Activated naive CD8-positive, alpha-beta T cell (primary cell): ENCODE results near the gene COL17A1.

Experiments
- H3K27ac Mint-ChIP-seq: one replicate; pipeline ENCODE4 v1.8.0; 2021; ENCODE audit warnings: mixed read lengths
- H3K27me3 Mint-ChIP-seq: one replicate; pipeline ENCODE4 v1.8.0; 2021; ENCODE audit warnings: mixed read lengths
- H3K36me3 Mint-ChIP-seq: one replicate; pipeline ENCODE4 v1.8.0; 2021; ENCODE audit warnings: mixed read lengths
- H3K4me1 Mint-ChIP-seq: one replicate; pipeline ENCODE4 v1.8.0; 2021; ENCODE audit warnings: low read depth, mixed read lengths
- H3K4me3 Mint-ChIP-seq: one replicate; pipeline ENCODE4 v1.8.0; 2021; ENCODE audit warnings: mild to moderate bottlenecking, mixed read lengths
- H3K9me3 Mint-ChIP-seq: one replicate; pipeline ENCODE4 v1.8.0; 2021; ENCODE audit warnings: low read depth, mixed read lengths

The COL17A1 gene

DNA sequence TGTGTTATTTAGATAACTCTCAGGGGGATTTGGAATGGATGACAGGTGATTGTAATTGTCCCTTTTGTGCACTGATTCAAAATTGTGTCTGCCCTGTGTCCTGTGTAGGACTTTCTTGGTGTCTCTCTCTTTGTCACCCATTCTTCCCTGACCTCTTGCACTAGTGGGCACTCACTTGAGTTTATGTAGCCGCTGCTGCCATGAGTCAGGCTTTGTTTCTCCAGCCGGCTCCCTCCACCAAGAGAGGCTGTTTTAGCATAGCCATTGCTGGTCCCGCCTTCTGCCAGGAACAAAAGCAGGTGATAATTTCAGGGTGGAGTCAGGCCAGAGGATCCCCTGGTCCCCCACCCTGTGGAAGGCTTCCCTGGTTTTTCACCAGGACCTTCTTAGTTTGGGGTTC lies 8.4 kb downstream of the COL17A1 start:
- H3K27ac Mint-ChIP-seq, result no peak overlapping the region
- H3K27me3 Mint-ChIP-seq, result no peaks in the 10 kb centered on the region
- no peak overlapping the region for H3K4me3 Mint-ChIP-seq
- no peaks in the 10 kb centered on the region for H3K4me1 Mint-ChIP-seq
- no peaks in the 10 kb centered on the region for H3K36me3 Mint-ChIP-seq
- H3K9me3 Mint-ChIP-seq, result no peaks in the 10 kb centered on the region

DNA sequence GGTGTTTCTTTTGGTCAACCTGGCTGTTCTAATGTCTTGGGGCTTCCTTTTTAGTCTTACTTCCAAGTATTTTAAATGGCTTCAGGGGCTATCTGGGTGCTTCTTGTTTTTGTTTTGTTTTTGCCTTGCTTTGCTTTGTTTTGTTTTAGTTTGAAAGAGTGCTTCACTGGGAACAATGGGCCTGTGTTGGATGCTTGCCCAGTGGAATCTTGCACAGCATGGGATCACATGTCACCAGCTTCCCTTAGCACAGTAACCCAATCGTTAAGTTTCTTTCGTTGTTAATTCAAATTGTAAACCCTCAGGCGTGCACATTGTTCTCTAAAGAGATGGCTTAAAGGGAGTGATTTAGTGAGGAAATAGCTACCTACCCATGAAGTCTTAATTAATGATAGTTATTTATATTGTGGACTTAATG lies 8.9 kb downstream of the COL17A1 start:
- Mint-ChIP-seq H3K9me3 (no peaks in the 10 kb centered on the region), H3K4me1 (no peaks in the 10 kb centered on the region), H3K36me3 (no peaks in the 10 kb centered on the region), H3K27ac (no peak overlapping the region), H3K27me3 (no peaks in the 10 kb centered on the region), H3K4me3 (no peak overlapping the region)

DNA sequence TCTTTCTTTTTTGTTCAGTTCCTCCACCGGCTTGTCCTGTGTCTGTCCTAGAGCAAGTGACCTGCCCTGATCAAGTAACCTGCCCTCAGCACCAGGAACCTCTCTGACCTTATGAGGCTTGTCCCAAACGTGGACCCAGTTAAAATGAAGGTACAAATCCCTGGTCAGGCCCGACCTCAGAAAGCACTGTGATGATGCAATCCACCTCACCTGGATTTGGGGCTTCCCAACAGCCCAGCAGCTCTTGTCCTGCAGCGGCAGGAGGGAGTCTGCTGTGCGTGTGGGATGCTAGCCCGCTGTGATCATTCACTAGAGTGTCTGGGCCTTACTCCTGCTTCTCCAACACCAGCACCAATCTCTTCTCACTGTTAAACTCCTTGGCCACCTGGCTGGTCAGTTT lies 11.2 kb downstream of the COL17A1 start:
- Mint-ChIP-seq H3K4me1 (no peaks in the 10 kb centered on the region), H3K4me3 (no peak overlapping the region), H3K9me3 (no peaks in the 10 kb centered on the region), H3K27ac (no peak overlapping the region), H3K36me3 (no peaks in the 10 kb centered on the region), H3K27me3 (no peaks in the 10 kb centered on the region)

DNA sequence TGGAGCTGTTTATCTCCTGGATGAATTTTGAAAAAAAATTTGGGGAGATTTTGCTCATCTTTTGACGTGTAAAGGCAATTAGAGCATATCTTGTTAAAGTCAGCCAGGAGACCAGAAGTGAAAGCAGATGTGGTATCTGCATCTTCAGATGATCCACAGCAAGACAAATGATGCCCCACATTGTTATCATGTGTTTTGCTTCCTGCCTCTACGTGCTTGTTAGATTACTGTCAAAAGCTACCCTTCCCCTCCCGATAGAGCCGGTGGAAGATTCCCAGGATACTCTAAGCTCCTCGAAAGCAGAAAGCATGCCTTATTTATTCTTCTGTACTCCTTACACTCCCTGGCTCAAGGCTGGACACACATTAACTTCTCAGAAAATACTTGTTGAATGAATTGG lies 12.9 kb downstream of the COL17A1 start:
- Mint-ChIP-seq H3K27ac (no peak overlapping the region), H3K36me3 (no peaks in the 10 kb centered on the region), H3K4me3 (no peak overlapping the region), H3K27me3 (no peaks in the 10 kb centered on the region), H3K4me1 (no peaks in the 10 kb centered on the region), H3K9me3 (no peaks in the 10 kb centered on the region)

DNA sequence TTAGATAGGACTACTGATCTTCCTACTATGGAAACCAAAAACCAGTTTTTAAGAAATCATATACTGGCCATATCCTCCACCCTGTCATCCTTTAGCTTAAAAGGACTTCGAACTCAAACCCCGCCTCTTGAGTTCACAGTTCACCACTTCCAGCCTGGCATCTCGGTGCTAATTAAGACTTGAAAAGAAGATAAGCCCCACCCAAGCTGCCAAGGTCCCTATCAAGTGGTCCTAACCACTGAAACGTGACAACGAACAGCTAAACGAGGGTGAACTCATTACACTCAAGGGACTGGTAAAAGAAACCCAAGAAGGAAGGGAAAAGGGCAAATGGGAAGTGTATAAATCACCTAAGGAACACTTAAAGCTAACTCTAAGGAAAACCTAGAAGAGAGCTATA lies 16.1 kb downstream of the COL17A1 start:
- no peaks in the 10 kb centered on the region for H3K27me3 Mint-ChIP-seq
- H3K36me3 Mint-ChIP-seq, result no peaks in the 10 kb centered on the region
- no peak overlapping the region for H3K27ac Mint-ChIP-seq
- H3K9me3 Mint-ChIP-seq, result no peaks in the 10 kb centered on the region
- H3K4me3 Mint-ChIP-seq, result no peak overlapping the region
- H3K4me1 Mint-ChIP-seq, result no peaks in the 10 kb centered on the region

DNA sequence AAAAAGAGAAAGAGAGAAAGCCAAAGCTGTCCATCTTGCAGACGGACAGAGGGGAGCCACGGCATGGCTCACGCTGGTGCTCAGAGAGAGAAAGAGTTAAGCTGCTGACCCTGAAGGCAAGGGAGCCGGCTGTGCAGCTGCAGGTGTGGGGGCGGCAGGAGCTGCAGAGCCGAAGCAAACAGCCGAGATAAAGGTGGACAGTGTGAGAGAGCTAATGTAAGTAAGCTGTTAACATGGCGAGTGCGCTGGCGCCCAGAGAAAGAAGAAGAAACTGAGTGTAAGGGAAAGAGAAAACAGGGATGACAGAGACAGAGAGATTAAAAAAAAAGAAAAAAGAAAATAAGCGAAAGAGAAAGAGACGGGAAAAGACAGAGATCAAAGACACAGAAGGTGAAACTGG lies 18.2 kb downstream of the COL17A1 start:
- H3K4me3 Mint-ChIP-seq, result no peak overlapping the region
- no peaks in the 10 kb centered on the region for H3K27me3 Mint-ChIP-seq
- no peaks in the 10 kb centered on the region for H3K9me3 Mint-ChIP-seq
- H3K27ac Mint-ChIP-seq, result no peak overlapping the region
- no peaks in the 10 kb centered on the region for H3K4me1 Mint-ChIP-seq
- no peaks in the 10 kb centered on the region for H3K36me3 Mint-ChIP-seq

DNA sequence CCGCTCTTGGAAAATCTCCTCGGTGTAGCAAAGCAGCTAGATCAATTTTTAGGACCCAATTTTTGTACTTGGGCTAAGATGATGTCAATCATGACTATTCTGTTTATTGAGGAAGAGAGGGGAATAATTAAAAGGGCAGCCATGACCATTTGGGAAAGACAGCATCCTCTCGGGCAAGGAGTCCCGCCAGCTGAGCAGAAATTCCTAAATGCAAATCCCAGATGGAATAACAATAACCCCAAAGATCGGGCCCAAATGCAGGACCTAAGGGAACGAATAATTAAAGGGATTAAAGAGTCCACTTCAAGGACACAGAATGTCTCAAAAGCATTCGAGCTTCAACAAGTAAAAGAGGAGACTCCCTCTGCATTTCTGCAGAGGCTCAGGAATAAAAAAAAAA lies 18.7 kb downstream of the COL17A1 start:
- Mint-ChIP-seq H3K36me3 (no peaks in the 10 kb centered on the region), H3K27me3 (no peaks in the 10 kb centered on the region), H3K27ac (no peak overlapping the region), H3K9me3 (no peaks in the 10 kb centered on the region), H3K4me1 (no peaks in the 10 kb centered on the region), H3K4me3 (no peak overlapping the region)

DNA sequence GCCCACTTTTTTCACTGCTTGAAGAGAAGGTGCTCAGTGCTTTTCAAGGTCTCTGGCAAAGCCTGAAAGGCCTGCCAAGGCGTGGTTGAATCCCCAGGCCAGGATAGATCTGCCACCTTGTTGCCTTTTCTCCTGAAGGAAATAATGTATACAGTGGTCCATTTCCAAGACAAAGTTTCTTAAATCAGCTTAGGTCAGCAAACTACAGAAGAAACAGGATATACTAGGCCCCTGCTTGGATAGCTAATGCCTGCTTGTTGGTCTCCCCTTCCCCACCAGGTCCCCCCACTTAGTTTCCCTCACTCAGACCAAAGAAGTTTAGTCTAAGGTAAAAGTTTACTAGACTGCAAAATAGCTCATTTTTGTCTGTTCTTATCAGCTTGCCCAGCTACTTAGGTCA lies 19.9 kb downstream of the COL17A1 start:
- Mint-ChIP-seq H3K27ac (no peak overlapping the region), H3K4me1 (no peaks in the 10 kb centered on the region), H3K4me3 (no peak overlapping the region), H3K27me3 (no peaks in the 10 kb centered on the region), H3K9me3 (no peaks in the 10 kb centered on the region), H3K36me3 (no peaks in the 10 kb centered on the region)

DNA sequence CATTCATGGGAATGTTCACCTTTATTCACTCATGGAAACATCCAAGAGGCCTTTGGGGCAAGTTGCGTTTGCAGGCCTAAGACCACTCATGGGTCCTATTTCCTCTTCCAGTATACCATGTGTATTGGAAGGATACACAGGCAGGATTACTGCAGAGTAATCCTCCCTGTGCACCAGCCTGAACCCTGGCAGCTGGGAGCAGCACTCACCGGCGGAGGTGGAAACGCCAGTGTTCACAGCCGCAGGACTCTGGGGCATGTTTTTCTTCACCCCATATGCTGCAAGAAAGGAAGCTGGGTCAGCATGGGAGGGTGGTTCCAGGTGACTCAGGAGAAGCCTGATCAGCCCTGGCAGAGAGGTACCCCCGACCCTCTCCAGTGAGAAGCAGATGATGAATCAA lies 24.5 kb downstream of the COL17A1 start:
- H3K36me3 Mint-ChIP-seq, result no peaks in the 10 kb centered on the region
- H3K27me3 Mint-ChIP-seq, result no peaks in the 10 kb centered on the region

DNA sequence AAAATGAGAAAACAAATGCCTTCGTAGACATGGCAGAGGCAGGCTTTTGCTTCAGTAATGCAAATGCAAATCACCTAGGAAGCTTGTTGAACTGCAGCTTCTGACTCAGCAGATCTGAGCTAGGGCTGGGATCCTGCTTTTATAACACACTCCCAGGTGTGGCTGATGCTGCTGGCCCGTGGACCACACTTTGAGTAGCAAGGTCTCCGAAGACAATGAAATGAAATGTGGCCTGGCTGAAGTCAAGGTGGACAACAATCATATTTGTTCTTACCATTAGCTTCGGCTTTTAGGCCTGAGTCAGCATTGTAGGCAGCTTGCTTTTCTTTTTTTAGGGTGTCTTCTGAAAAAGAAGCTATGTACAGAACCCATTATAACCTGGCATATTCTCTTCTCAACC lies 26.3 kb downstream of the COL17A1 start:
- Mint-ChIP-seq H3K36me3 (no peaks in the 10 kb centered on the region), H3K27ac (no peak overlapping the region), H3K4me1 (no peaks in the 10 kb centered on the region), H3K27me3 (no peaks in the 10 kb centered on the region), H3K4me3 (no peak overlapping the region), H3K9me3 (no peaks in the 10 kb centered on the region)

More for the DNA sequence above, 24.5 kb downstream of the COL17A1 start:
- no peaks in the 10 kb centered on the region for H3K9me3 Mint-ChIP-seq
- H3K4me3 Mint-ChIP-seq, result no peak overlapping the region
- H3K27ac Mint-ChIP-seq, result no peak overlapping the region
- no peaks in the 10 kb centered on the region for H3K4me1 Mint-ChIP-seq

DNA sequence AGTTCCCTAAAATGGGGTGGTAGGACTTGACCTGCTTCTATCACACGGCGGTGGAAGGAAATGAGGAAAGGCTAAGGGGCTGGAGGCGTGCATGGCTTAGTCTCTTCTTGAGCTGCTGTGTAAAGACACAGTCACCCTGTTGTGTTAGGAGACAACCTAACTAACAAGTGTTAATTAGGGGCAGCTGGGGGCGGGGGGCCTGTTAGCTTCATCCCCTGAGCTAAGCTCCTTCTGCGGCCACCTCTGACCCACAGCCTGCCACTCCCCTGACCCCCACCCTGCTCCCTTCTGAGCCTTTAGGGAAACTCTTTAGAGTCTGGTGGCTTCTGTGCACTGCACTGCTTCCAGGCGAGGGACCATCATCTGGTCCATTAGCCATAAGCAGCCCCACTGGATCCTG lies 28.0 kb downstream of the COL17A1 start:
- Mint-ChIP-seq H3K27ac (no peak overlapping the region), H3K4me1 (no peaks in the 10 kb centered on the region), H3K9me3 (no peaks in the 10 kb centered on the region), H3K4me3 (no peak overlapping the region), H3K27me3 (no peaks in the 10 kb centered on the region), H3K36me3 (no peaks in the 10 kb centered on the region)

DNA sequence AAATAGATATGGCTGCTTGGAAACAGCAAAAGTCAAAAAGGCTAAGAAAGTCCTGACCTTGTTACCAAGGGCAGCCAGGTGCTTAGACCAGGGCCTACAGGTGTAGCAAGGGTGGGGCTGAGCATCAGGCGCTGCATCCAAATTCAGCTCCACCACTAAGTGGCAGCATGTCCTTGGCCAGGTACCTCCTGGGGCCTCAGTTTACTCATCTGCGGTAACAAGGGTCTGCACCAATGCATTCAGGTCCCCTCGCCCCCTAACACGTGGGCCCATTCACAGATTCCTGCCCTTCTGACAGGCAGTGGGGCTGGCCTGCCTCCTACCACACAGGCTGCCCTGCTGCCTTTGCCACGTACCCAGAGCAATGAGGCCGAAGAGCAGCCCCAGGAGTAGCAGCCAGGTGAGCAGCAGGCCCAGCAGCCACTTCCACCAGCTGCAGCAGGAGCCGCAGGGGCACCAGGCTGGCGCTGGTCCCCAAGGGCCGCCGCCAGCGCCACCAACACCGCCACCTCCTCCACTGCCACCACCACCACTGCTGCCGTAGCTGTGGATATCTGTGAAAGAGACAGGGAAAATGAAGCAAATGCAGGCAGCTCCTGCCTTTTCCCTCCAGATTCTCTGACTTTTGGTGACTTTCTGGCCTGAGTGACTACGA lies 28.9 kb downstream of the COL17A1 start:
- Mint-ChIP-seq H3K4me1 (no peaks in the 10 kb centered on the region), H3K36me3 (no peaks in the 10 kb centered on the region), H3K4me3 (no peak overlapping the region), H3K27me3 (no peaks in the 10 kb centered on the region), H3K27ac (no peak overlapping the region), H3K9me3 (no peaks in the 10 kb centered on the region)

DNA sequence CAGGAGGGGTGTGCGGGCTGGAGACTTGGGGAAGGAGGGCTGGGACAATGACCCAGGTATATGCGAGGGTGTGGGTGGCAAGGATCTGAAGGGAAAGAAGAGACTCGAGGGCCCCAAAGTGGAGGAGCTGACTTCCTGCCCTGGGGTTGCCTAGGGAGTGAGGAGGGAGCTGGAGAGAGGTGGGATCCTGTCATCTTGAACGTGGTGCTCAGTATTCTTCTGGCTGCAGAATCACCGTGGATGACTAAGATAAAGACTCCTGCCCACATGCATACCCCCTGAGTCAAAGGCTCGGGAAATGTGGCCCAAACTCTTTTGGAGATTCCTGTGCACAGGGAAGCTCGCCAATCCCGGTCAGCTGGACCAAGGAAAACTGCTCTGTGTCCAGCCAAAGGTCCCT lies 31.2 kb downstream of the COL17A1 start:
- Mint-ChIP-seq H3K4me3 (no peak overlapping the region), H3K4me1 (no peaks in the 10 kb centered on the region), H3K27me3 (no peaks in the 10 kb centered on the region), H3K36me3 (no peaks in the 10 kb centered on the region), H3K27ac (no peak overlapping the region), H3K9me3 (no peaks in the 10 kb centered on the region)

DNA sequence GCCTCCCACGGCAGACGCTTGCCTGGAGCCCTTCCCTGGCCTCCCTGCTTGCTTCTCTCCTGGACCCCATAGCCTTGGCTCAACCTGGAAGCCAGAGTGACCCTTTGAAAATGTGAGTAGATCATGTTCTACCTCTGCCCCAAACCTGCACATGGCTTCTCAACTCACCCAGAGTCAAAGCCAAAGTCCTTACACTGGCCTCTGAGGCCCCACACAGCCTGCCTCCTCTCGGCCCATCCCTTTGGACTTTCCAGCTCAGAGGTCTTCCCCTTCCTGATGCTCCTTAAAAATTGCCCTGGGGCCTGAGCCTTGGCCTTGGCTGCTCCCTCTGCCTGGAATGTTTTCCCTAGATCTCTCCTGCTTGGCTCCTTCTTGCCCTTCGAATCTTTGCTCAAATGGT lies 32.5 kb downstream of the COL17A1 start:
- no peaks in the 10 kb centered on the region for H3K36me3 Mint-ChIP-seq
- H3K4me3 Mint-ChIP-seq, result no peak overlapping the region
- H3K4me1 Mint-ChIP-seq, result no peaks in the 10 kb centered on the region
- H3K9me3 Mint-ChIP-seq, result no peaks in the 10 kb centered on the region
- no peaks in the 10 kb centered on the region for H3K27me3 Mint-ChIP-seq
- H3K27ac Mint-ChIP-seq, result no peak overlapping the region

DNA sequence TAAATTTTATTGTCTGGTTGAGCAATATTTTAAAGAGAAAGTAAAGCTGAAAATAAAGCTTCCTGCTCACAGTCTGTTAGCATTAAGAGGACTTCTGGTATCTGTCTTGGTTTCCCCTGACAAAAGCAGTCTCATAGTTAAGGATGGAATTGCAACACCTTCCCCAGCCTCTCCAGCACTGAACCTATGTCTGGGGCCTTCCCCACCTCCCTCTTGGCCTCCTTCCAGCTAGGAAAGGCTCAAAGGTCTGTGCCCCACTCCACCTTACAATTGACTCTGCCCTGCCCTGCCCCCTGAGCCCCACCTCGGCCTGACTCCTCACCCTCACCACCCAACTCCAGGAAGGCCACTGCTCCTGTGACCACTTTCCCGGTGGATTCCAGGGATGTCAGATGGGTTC lies 33.2 kb downstream of the COL17A1 start:
- Mint-ChIP-seq H3K4me1 (no peaks in the 10 kb centered on the region), H3K27me3 (no peaks in the 10 kb centered on the region)

DNA sequence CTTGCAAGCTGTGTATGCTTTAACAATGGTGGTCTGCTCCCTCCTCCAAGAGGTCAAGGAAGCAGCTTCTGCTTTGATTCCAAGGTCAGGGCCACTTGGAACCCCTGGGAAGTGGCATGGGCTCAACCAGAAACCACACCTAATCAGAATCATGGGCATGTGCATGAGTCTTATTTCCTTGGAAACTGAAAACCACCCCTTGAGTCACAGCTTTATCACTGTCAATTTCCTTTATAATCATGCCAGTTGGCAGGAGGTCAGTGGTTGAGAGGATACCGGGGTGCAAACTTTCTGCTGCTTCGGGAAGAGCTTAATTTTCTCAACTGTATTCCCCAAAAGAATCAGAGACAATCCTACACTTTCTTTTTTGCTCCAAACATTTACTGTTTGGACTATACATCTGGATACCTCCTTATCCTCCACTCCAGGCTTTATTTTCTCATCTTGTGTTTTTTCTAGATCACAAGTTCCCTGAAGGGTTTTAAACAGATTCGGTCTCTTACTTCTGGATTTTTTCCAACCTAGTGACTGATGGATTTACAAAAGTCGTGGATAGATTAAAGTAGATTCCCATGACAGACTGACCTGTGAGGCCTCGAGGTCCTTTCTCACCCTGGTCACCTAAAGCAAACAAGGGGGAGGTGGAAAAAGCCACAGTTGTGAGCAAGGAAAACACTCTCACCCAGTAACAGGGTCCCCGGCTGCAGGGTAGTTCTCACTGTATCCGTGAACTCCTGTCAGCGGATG lies 36.0 kb downstream of the COL17A1 start:
- Mint-ChIP-seq H3K36me3 (no peaks in the 10 kb centered on the region), H3K4me3 (no peak overlapping the region), H3K4me1 (no peaks in the 10 kb centered on the region), H3K27me3 (no peaks in the 10 kb centered on the region), H3K27ac (no peak overlapping the region), H3K9me3 (no peaks in the 10 kb centered on the region)

More for the DNA sequence above, 33.2 kb downstream of the COL17A1 start:
- no peak overlapping the region for H3K27ac Mint-ChIP-seq
- no peak overlapping the region for H3K4me3 Mint-ChIP-seq
- no peaks in the 10 kb centered on the region for H3K9me3 Mint-ChIP-seq
- no peaks in the 10 kb centered on the region for H3K36me3 Mint-ChIP-seq
